Glutamatergic neuron (in vitro differentiated cells): ENCODE results near the gene TMEM190. TPM values are rescaled to one million over a fixed set of nuclear protein-coding genes. Genes with fewer than 3 reads are reported as not detected.
A peak's percentile ranks its signal among the peaks of the same experiment; 100 is the strongest.

Experiments used
- DNase-seq: peaks from one replicate; pipeline ENCODE4 v3.0.0; 2022
- H3K27ac Mint-ChIP-seq: one replicate; pipeline ENCODE4 v1.8.0; 2020; ENCODE audit warnings: mild to moderate bottlenecking, mixed read lengths, inconsistent platforms; ENCODE audit not compliant: unreplicated experiment
- H3K27me3 Mint-ChIP-seq: one replicate; pipeline ENCODE4 v1.8.0; 2020; ENCODE audit warnings: mild to moderate bottlenecking, moderate library complexity, mixed read lengths, inconsistent platforms; ENCODE audit not compliant: unreplicated experiment
- H3K36me3 Mint-ChIP-seq: one replicate; pipeline ENCODE4 v1.8.0; 2020; ENCODE audit warnings: mild to moderate bottlenecking, mixed read lengths, inconsistent platforms; ENCODE audit not compliant: unreplicated experiment
- H3K4me1 Mint-ChIP-seq: one replicate; pipeline ENCODE4 v1.8.0; 2020; ENCODE audit warnings: mild to moderate bottlenecking, low read depth, mixed read lengths, inconsistent platforms; ENCODE audit not compliant: unreplicated experiment
- H3K4me3 Mint-ChIP-seq: one replicate; pipeline ENCODE4 v1.8.0; 2020; ENCODE audit warnings: mild to moderate bottlenecking, mixed read lengths, inconsistent platforms; ENCODE audit not compliant: unreplicated experiment
- H3K9me3 Mint-ChIP-seq: one replicate; pipeline ENCODE4 v1.8.0; 2020; ENCODE audit warnings: mild to moderate bottlenecking, moderate library complexity, mixed read lengths, inconsistent platforms; ENCODE audit not compliant: unreplicated experiment
- CTCF ChIP-seq: fragments of 200-600 bp; sonication (generic); IDR thresholded peaks from one replicate; pipeline ENCODE4 v1.5.0; 2021; ENCODE audit not compliant: partially characterized antibody, unreplicated experiment
- total RNA-seq: library from RNA; stranded (reverse); fragmentation: NEBNext Ultra II Directional; extraction: Animal tissue kit (Norgen Biotek cat#: 25700); gene quantifications from one replicate; pipeline ENCODE4 v1.2.1, GENCODE V29; 2021; ENCODE audit not compliant: unreplicated experiment

TMEM190 gene
- total RNA-seq, 1 donor from 2014 or later: 3.7 TPM

- H3K27ac Mint-ChIP-seq: peak overlapping the region; percentile 91
- no peak for TF ChIP-seq CTCF
- H3K4me3 Mint-ChIP-seq: peak overlapping the region; percentile 95
- H3K36me3 Mint-ChIP-seq: no peaks in the 10 kb centered on the region
- peaks cover 22% of the 10 kb centered on the region for H3K4me1 Mint-ChIP-seq
- peaks cover 19% of the 10 kb centered on the region for H3K9me3 Mint-ChIP-seq
- DNase-seq: no peak
- peaks cover 18% of the 10 kb centered on the region for H3K27me3 Mint-ChIP-seq
Observed at GRCh38 chr19:55386493-55386971, 9.9 kb downstream of the TMEM190 start.

- Mint-ChIP-seq H3K4me1 (peaks cover 32% of the 10 kb centered on the region), H3K27me3 (peaks cover 12% of the 10 kb centered on the region), H3K9me3 (peaks cover 16% of the 10 kb centered on the region), H3K4me3 (peak overlapping the region; percentile 95), H3K36me3 (no peaks in the 10 kb centered on the region), H3K27ac (no peak overlapping the region)
- DNase-seq: no peak
- no peak for TF ChIP-seq CTCF
Observed at GRCh38 chr19:55387736-55388497, 11.3 kb downstream of the TMEM190 start.

GRCh38 chr19:55389386-55390317 is 13.0 kb downstream of the TMEM190 start:
- peaks cover 17% of the 10 kb centered on the region for H3K9me3 Mint-ChIP-seq
- H3K4me3 Mint-ChIP-seq: peak overlapping the region; percentile 38
- H3K27ac Mint-ChIP-seq: no peak overlapping the region
- H3K36me3 Mint-ChIP-seq: no peaks in the 10 kb centered on the region
- no peak for TF ChIP-seq CTCF
- H3K4me1 Mint-ChIP-seq: peaks cover 35% of the 10 kb centered on the region
- no peak for DNase-seq
- peaks cover 9% of the 10 kb centered on the region for H3K27me3 Mint-ChIP-seq

- TF ChIP-seq CTCF: no peak
- Mint-ChIP-seq H3K27me3 (peaks cover 9% of the 10 kb centered on the region), H3K27ac (peak overlapping the region; percentile 16), H3K4me1 (peaks cover 35% of the 10 kb centered on the region), H3K4me3 (peak overlapping the region; percentile 30), H3K9me3 (peaks cover 16% of the 10 kb centered on the region), H3K36me3 (no peaks in the 10 kb centered on the region)
- DNase-seq: no peak
Observed at GRCh38 chr19:55390461-55390880, 13.8 kb downstream of the TMEM190 start.
